Measurements from ENCODE around the gene MUS81.

MUS81 gene

GRCh38 chr11:65892661-65893317, 32.6 kb downstream of the MUS81 start:
- no peak for DNase-seq

- no peak for DNase-seq
These were observed 33.9 kb downstream of the MUS81 start for GRCh38 chr11:65894034-65894591.

- DNase-seq, result no peak
These were observed 35.3 kb downstream of the MUS81 start for GRCh38 chr11:65895482-65895981.

- DNase-seq, result no peak
These were observed 36.1 kb downstream of the MUS81 start for GRCh38 chr11:65896034-65896999.

- no peak for DNase-seq
These were observed 36.8 kb downstream of the MUS81 start for GRCh38 chr11:65897020-65897471.

- DNase-seq, result no peak
These were observed 38.6 kb downstream of the MUS81 start for GRCh38 chr11:65898656-65899355.

GRCh38 chr11:65899356-65900124, 39.3 kb downstream of the MUS81 start:
- DNase-seq, result peak; percentile 85

GRCh38 chr11:65900125-65900898, 40.1 kb downstream of the MUS81 start, which contains the start of gene FOSL1:
Gene FOSL1, minus strand, starts transcription at chr11:65900388. Its CDS starts 49 bp downstream, at chr11:65900339.
- peak; percentile 97 for DNase-seq

- DNase-seq, result no peak
These were observed 40.6 kb downstream of the MUS81 start for GRCh38 chr11:65900899-65901180.

- DNase-seq, result peak; percentile 96
These were observed 42.8 kb downstream of the MUS81 start for GRCh38 chr11:65903068-65903481.

GRCh38 chr11:65903715-65904114, 43.5 kb downstream of the MUS81 start:
- no peak for DNase-seq

- no peak for DNase-seq
These were observed 46.4 kb downstream of the MUS81 start for GRCh38 chr11:65906602-65907001.

GRCh38 chr11:65907878-65908277, 47.6 kb downstream of the MUS81 start:
- DNase-seq, result no peak

GRCh38 chr11:65911682-65912568, 51.7 kb downstream of the MUS81 start:
- DNase-seq, result peak; percentile 94

- no peak for DNase-seq
These were observed 52.6 kb downstream of the MUS81 start for GRCh38 chr11:65912845-65913244.

- DNase-seq, result no peak
These were observed 55.0 kb downstream of the MUS81 start for GRCh38 chr11:65915101-65915820.

- DNase-seq, result peak; percentile 99
These were observed 55.6 kb downstream of the MUS81 start for GRCh38 chr11:65915821-65916251.
